Gastroesophageal sphincter (tissue), 3 donors: ENCODE results near the gene GKAP1.

Source experiments
- EP300 ChIP-seq: sonication (generic); formaldehyde crosslinking; IDR thresholded peaks from one replicate; pipeline ENCODE4 v1.6.1; 2017; ENCODE audit warnings: antibody characterized with exemption, mild to moderate bottlenecking
- POLR2A ChIP-seq, 2 donors: fragments of 450-650 bp; IDR thresholded peaks; one replicate each; pipeline ENCODE4 v1.6.1; 2017; ENCODE audit warnings: antibody characterized with exemption in 2 of 2, mild to moderate bottlenecking in 2 of 2, moderate library complexity in 1 of 2
- POLR2AphosphoS5 ChIP-seq: sonication (generic); formaldehyde crosslinking; IDR thresholded peaks from one replicate; pipeline ENCODE4 v1.6.1; 2017; ENCODE audit warnings: antibody characterized with exemption
- TF ChIP-seq, protein P1 (sequence below), 4 experiments: fragments of 200-600 bp in 2 of 4; fragments of 450-650 bp in 2 of 4; sonication (generic) in 1 of 4; IDR thresholded peaks; one replicate each; pipeline ENCODE4 v1.5.1; 2017 to 2019; ENCODE audit warnings: antibody characterized with exemption in 4 of 4, mild to moderate bottlenecking in 2 of 4, moderate library complexity in 2 of 4

DNA sequence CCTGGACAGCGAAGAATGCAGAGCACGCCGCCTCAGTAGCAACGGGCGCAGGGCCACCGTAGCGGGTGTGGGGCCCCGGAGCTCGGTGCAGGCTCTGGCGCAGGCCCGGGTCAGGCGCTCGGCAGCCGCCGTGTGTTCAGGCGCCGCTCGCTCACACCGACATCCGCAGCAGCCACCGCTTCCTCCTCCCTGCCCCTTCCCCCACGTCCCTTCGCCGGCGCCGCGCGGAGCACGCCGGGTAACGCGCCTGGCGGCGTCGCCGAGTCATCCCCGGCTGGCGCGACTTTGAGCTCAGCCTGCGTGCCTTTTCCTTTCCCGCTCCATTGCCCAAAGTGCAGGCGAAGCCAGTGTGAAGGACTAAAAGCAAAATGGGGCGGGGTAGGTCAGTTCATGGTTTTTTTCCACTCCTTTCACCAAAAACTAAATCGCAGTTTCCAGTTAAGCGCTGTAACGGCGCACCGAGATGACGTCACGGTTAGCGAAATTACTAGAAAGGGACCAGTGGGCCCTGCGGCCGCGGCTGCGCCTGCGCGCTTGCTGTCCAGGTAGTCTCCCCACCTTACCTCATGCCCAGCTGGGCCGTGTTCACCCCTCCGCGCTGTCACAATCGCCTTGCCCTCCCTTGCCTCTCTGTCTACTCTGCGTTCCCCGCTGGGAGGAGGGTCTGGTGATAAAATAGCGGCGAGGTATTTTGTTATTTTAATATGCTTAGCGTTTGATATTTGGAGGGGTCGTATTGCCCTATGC lies 109.6 kb downstream of the GKAP1 start, which contains the start of gene UBQLN1:
- TF ChIP-seq EP300 (no peak), POLR2A (IDR thresholded peaks at IDR 0.05) (peak; percentile 92), POLR2AphosphoS5 (peak; percentile 94)
- TF ChIP-seq, protein P1, sequence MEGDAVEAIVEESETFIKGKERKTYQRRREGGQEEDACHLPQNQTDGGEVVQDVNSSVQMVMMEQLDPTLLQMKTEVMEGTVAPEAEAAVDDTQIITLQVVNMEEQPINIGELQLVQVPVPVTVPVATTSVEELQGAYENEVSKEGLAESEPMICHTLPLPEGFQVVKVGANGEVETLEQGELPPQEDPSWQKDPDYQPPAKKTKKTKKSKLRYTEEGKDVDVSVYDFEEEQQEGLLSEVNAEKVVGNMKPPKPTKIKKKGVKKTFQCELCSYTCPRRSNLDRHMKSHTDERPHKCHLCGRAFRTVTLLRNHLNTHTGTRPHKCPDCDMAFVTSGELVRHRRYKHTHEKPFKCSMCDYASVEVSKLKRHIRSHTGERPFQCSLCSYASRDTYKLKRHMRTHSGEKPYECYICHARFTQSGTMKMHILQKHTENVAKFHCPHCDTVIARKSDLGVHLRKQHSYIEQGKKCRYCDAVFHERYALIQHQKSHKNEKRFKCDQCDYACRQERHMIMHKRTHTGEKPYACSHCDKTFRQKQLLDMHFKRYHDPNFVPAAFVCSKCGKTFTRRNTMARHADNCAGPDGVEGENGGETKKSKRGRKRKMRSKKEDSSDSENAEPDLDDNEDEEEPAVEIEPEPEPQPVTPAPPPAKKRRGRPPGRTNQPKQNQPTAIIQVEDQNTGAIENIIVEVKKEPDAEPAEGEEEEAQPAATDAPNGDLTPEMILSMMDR (IDR thresholded peaks at IDR 0.05) = peak in 2 of 4 experiments; percentile 24 to 33
